HL-60 (cell line): ENCODE measurements around the gene HINT1.
"Not testable (repeated sequence)": the region's sequence is repeated elsewhere in the genome, so short reads cannot be mapped to it uniquely, and the experiment has no call there.

Experiments used
- DNase-seq, 2 experiments: peaks; one replicate each; pipeline ENCODE4 v3.0.0-alpha.2; 2010 to 2020; ENCODE audit warnings: low read depth in 1 of 2, low spot score in 1 of 2
- H3K27ac ChIP-seq: fragments of 250-450 bp; sonication (Bioruptor Pico); replicated peaks from 2 replicates; pipeline ENCODE4 v1.5.1; 2020; ENCODE audit warnings: mild to moderate bottlenecking, moderate library complexity
- H3K27me3 ChIP-seq: fragments of 250-450 bp; sonication (Bioruptor Pico); 2 replicates; pipeline ENCODE4 v1.5.1; 2021; ENCODE audit warnings: mild to moderate bottlenecking, moderate library complexity; ENCODE audit not compliant: insufficient read depth, poor library complexity, severe bottlenecking
- H3K4me3 ChIP-seq: replicated peaks from 2 replicates; pipeline ENCODE4 v1.5.1; 2011; ENCODE audit warnings: mild to moderate bottlenecking, control low read depth, low read length; ENCODE audit not compliant: insufficient read depth
- CTCF ChIP-seq: IDR thresholded peaks from one replicate; pipeline ENCODE4 v1.5.1; 2011; ENCODE audit warnings: low read length, control low read depth, inconsistent platforms; ENCODE audit not compliant: insufficient read depth
- GABPA ChIP-seq: IDR thresholded peaks from 2 replicates; pipeline ENCODE4 v1.6.1; 2012; ENCODE audit warnings: low read depth
- POLR2AphosphoS5 ChIP-seq: IDR thresholded peaks from 2 replicates; pipeline ENCODE4 v1.6.1; 2012; ENCODE audit warnings: low read depth
- REST ChIP-seq: IDR thresholded peaks from 2 replicates; pipeline ENCODE4 v1.6.1; 2012; ENCODE audit warnings: low read depth; ENCODE audit not compliant: insufficient replicate concordance
- SPI1 ChIP-seq: IDR thresholded peaks from 2 replicates; pipeline ENCODE4 v1.6.1; 2012; ENCODE audit warnings: low read depth, mild to moderate bottlenecking, borderline replicate concordance

The HINT1 gene

GRCh38 chr5:131142970-131143617 is 22.0 kb downstream of the HINT1 start:
- H3K27me3 ChIP-seq, result no peaks in the 10 kb centered on the region
- TF ChIP-seq POLR2AphosphoS5, result no peak
- TF ChIP-seq SPI1, result peak; percentile 30; the same call in 1 of the 2 replicates
- TF ChIP-seq CTCF, result no peak
- TF ChIP-seq REST, result no peak
- H3K27ac ChIP-seq, result no peak overlapping the region
- DNase-seq, result no peak
- no peak overlapping the region for H3K4me3 ChIP-seq

GRCh38 chr5:131139321-131139720 is 25.7 kb downstream of the HINT1 start:
- TF ChIP-seq GABPA, result no peak
- H3K4me3 ChIP-seq, result no peak overlapping the region
- no peak for DNase-seq
- no peak overlapping the region for H3K27ac ChIP-seq
- H3K27me3 ChIP-seq, result no peaks in the 10 kb centered on the region

- not testable (repeated sequence) for H3K27me3 ChIP-seq, H3K27ac ChIP-seq, DNase-seq, H3K4me3 ChIP-seq
Observed at GRCh38 chr5:131138406-131138805, 26.6 kb downstream of the HINT1 start.

- H3K4me3 ChIP-seq, H3K27ac ChIP-seq, DNase-seq, H3K27me3 ChIP-seq: not testable (repeated sequence)
Observed at GRCh38 chr5:131133091-131133490, 32.0 kb downstream of the HINT1 start.

- no peak for DNase-seq
- Histone ChIP-seq H3K27me3 (no peaks in the 10 kb centered on the region), H3K27ac (no peak overlapping the region), H3K4me3 (no peak overlapping the region)
- TF ChIP-seq POLR2AphosphoS5 (no peak), GABPA (no peak), SPI1 (no peak), CTCF (no peak), REST (no peak)
Observed at GRCh38 chr5:131129306-131129705, 35.8 kb downstream of the HINT1 start.

- H3K27me3 ChIP-seq, DNase-seq, H3K4me3 ChIP-seq, H3K27ac ChIP-seq: not testable (repeated sequence)
Observed at GRCh38 chr5:131127244-131127643, 37.8 kb downstream of the HINT1 start.
